ENCODE measurements around the gene OTOG. TPM values are rescaled to one million over a fixed set of nuclear protein-coding genes. Genes with fewer than 3 reads are reported as not detected.

Gene OTOG
- total RNA-seq, 1 donor from 2014 or later = 42.1 TPM

- Histone ChIP-seq H3K4me2 (no peak overlapping the region), H3K27me3 (peaks cover 78% of the 10 kb centered on the region), H3F3A (ENCODE audit: low read depth) (no peaks in the 10 kb centered on the region), H3K27ac (no peak overlapping the region), H3K9ac (no peak overlapping the region), H3K79me2 (ENCODE audit: low read depth) (no peaks in the 10 kb centered on the region), H2AFZ (replicated peaks) (no peak overlapping the region), H3K9me3 (ENCODE audit: low read depth) (no peaks in the 10 kb centered on the region), H3K4me3 (no peak overlapping the region), H3K36me3 (no peaks in the 10 kb centered on the region), H4K20me1 (ENCODE audit: low read depth) (no peaks in the 10 kb centered on the region), H3K4me1 (peaks cover 14% of the 10 kb centered on the region)
- Mint-ChIP-seq H3K4me3 (no peak overlapping the region), H3K27me3 (ENCODE audit: insufficient read depth, low read depth) (peaks cover 26% of the 10 kb centered on the region), H3K9me3 (peaks cover 3% of the 10 kb centered on the region), H3K4me1 (peaks cover 9% of the 10 kb centered on the region), H3K36me3 (no peaks in the 10 kb centered on the region), H3K27ac (no peak overlapping the region)
- DNase-seq (ENCODE audit: low spot score) = no peak
- TF ChIP-seq CTCF (IDR thresholded peaks at IDR 0.05) = no peak
- TF ChIP-seq EZH2 (IDR thresholded peaks at IDR 0.05) = no peak
- TF ChIP-seq EZH2phosphoT487 (IDR thresholded peaks at IDR 0.05) = no peak
These were observed 145.9 kb downstream of the OTOG start for GRCh38 chr11:17692931-17693330.

GRCh38 chr11:17693531-17693930, 146.5 kb downstream of the OTOG start:
- Histone ChIP-seq H3K4me1 (peaks cover 14% of the 10 kb centered on the region), H3K4me3 (no peak overlapping the region), H3K79me2 (ENCODE audit: low read depth) (no peaks in the 10 kb centered on the region), H3K27ac (no peak overlapping the region), H2AFZ (replicated peaks) (no peak overlapping the region), H3K9ac (no peak overlapping the region), H3K4me2 (peak overlapping the region; percentile 31), H3K9me3 (ENCODE audit: low read depth) (no peaks in the 10 kb centered on the region), H3K36me3 (no peaks in the 10 kb centered on the region), H3K27me3 (peaks cover 82% of the 10 kb centered on the region), H4K20me1 (ENCODE audit: low read depth) (no peaks in the 10 kb centered on the region), H3F3A (ENCODE audit: low read depth) (no peaks in the 10 kb centered on the region)
- Mint-ChIP-seq H3K27me3 (ENCODE audit: insufficient read depth, low read depth) (peaks cover 26% of the 10 kb centered on the region), H3K4me3 (no peak overlapping the region), H3K27ac (no peak overlapping the region), H3K9me3 (peaks cover 3% of the 10 kb centered on the region), H3K4me1 (peaks cover 9% of the 10 kb centered on the region), H3K36me3 (no peaks in the 10 kb centered on the region)
- no peak for DNase-seq (ENCODE audit: low spot score)
- TF ChIP-seq EZH2 (IDR thresholded peaks at IDR 0.05) (no peak), EZH2phosphoT487 (IDR thresholded peaks at IDR 0.05) (no peak), CTCF (IDR thresholded peaks at IDR 0.05) (no peak)

- no peak for DNase-seq (ENCODE audit: low spot score)
- no peak overlapping the region for H3K4me2 ChIP-seq
- no peaks in the 10 kb centered on the region for H3K36me3 Mint-ChIP-seq
- no peaks in the 10 kb centered on the region for H4K20me1 ChIP-seq (ENCODE audit: low read depth)
- H3K36me3 ChIP-seq = no peaks in the 10 kb centered on the region
- H3K27ac Mint-ChIP-seq = no peak overlapping the region
- H3K27me3 Mint-ChIP-seq (ENCODE audit: insufficient read depth, low read depth) = peaks cover 26% of the 10 kb centered on the region
- H3K9me3 Mint-ChIP-seq = peaks cover 3% of the 10 kb centered on the region
- no peak overlapping the region for H3K4me3 Mint-ChIP-seq
- no peaks in the 10 kb centered on the region for H3K9me3 ChIP-seq (ENCODE audit: low read depth)
- H3K4me1 ChIP-seq = peaks cover 18% of the 10 kb centered on the region
- H3K4me3 ChIP-seq = no peak overlapping the region
- TF ChIP-seq CTCF (IDR thresholded peaks at IDR 0.05) = no peak
- no peak for TF ChIP-seq EZH2 (IDR thresholded peaks at IDR 0.05)
- no peak for TF ChIP-seq EZH2phosphoT487 (IDR thresholded peaks at IDR 0.05)
- peaks cover 80% of the 10 kb centered on the region for H3K27me3 ChIP-seq
- H3K9ac ChIP-seq = no peak overlapping the region
- no peaks in the 10 kb centered on the region for H3F3A ChIP-seq (ENCODE audit: low read depth)
- no peaks in the 10 kb centered on the region for H3K79me2 ChIP-seq (ENCODE audit: low read depth)
- H3K4me1 Mint-ChIP-seq = peaks cover 9% of the 10 kb centered on the region
- no peak overlapping the region for H3K27ac ChIP-seq
- H2AFZ ChIP-seq (replicated peaks) = no peak overlapping the region
These were observed 147.5 kb downstream of the OTOG start for GRCh38 chr11:17694494-17695110.

Measured in neural progenitor cell (in vitro differentiated cells).